ENCODE measurements around the gene LILRA2.

LILRA2 gene

DNA sequence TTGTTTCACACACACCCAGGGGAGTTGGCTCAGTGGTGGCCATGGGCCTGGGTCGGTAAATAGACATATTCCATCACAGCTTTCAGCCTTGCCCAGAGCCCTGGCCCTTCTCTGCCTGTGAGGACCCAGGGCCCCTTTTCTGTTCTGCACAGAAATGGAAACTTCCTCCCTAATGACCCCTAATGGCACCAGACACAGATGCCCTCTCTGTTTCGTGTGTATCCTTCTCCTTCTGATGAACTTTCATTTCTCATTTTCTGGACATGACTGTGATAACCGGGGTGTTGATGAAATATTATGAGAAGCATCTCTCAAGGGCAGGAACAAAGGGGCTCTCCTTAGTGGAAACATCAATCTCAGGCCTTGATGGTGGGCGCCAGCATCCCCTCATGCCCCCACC is 32.6 kb downstream of the LILRA2 start:
- H3K27me3 ChIP-seq (ENCODE audit: insufficient read depth, low read depth, severe bottlenecking) = peaks cover 67% of the 10 kb centered on the region
- no peak for DNase-seq
- peaks cover 12% of the 10 kb centered on the region for H3K9me3 ChIP-seq (ENCODE audit: severe bottlenecking)
- H3K36me3 ChIP-seq = no peaks in the 10 kb centered on the region
- TF ChIP-seq, protein P1, sequence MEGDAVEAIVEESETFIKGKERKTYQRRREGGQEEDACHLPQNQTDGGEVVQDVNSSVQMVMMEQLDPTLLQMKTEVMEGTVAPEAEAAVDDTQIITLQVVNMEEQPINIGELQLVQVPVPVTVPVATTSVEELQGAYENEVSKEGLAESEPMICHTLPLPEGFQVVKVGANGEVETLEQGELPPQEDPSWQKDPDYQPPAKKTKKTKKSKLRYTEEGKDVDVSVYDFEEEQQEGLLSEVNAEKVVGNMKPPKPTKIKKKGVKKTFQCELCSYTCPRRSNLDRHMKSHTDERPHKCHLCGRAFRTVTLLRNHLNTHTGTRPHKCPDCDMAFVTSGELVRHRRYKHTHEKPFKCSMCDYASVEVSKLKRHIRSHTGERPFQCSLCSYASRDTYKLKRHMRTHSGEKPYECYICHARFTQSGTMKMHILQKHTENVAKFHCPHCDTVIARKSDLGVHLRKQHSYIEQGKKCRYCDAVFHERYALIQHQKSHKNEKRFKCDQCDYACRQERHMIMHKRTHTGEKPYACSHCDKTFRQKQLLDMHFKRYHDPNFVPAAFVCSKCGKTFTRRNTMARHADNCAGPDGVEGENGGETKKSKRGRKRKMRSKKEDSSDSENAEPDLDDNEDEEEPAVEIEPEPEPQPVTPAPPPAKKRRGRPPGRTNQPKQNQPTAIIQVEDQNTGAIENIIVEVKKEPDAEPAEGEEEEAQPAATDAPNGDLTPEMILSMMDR (IDR thresholded peaks at IDR 0.05; ENCODE audit: low read depth, low read length) = no peak
- no peak overlapping the region for H3K27ac ChIP-seq
- H3K4me3 ChIP-seq (ENCODE audit: low read depth, low read length) = no peak overlapping the region

DNA sequence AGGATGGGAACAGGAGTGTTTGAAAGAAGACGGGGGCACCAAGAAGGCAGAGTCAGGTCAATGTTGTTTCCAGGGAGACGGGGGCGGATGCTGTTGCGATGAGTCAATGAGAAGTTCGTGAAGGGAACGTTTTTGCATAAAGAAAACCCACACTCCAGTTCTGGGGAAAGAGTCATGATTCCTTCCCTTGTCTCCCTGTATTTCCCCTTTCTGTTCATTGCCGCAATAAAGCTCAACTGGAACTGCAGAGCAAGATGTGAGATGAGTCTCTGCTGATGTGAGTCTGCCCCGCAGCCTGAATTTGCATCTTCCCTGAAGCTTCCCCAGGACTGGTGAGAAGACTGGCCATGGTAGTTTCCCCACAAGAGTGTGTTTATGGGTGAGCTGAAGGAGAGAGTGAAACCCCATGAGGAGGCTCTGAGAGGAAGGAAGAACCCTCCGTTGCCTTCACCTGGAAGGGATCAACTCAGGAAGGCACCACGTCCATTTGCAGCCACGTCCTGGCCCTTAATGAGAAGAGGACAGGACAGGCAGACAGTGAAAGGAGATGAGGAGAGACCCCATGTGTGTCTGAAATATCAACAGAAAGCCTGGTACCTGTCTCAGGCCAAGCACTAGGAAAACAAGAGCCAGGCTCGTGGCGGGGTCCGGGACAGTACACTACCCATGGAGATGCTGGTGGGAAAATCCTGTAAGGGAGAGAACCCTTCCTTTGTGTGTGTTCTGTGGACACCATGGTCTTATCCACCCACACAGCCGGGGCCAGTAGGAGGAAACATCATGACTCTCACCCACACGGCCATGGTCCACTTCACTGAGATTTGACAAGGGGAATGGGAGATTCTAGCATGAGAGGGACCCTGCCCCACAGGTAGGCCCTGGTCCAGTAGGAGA is 33.5 kb downstream of the LILRA2 start:
- TF ChIP-seq, protein P1 (IDR thresholded peaks at IDR 0.05; ENCODE audit: low read depth, low read length) = no peak
- no peak for DNase-seq
- H3K27me3 ChIP-seq (ENCODE audit: insufficient read depth, low read depth, severe bottlenecking) = peaks cover 72% of the 10 kb centered on the region
- peaks cover 12% of the 10 kb centered on the region for H3K9me3 ChIP-seq (ENCODE audit: severe bottlenecking)
- H3K4me3 ChIP-seq (ENCODE audit: low read depth, low read length) = no peak overlapping the region
- no peaks in the 10 kb centered on the region for H3K36me3 ChIP-seq
- H3K27ac ChIP-seq = no peak overlapping the region

DNA sequence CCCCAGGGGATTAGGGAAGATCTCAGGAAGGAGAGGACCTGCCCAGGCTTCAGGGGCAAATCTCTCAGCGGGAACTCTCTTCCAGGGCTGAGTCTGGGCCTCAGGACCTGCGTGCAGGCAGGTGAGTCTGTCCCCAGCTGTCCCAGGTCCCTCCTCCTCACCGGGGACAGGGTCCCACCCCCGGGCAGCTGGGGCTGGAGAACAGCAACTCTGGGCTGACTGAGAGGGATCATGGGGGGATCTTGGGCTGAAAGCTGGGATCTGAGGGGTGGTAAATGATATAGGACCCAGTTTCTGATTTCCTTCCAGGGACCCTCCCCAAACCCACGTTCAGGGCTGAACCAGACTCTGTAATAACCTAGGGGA is 34.2 kb downstream of the LILRA2 start:
- H3K9me3 ChIP-seq (ENCODE audit: severe bottlenecking) = peaks cover 13% of the 10 kb centered on the region
- H3K27me3 ChIP-seq (ENCODE audit: insufficient read depth, low read depth, severe bottlenecking) = peaks cover 74% of the 10 kb centered on the region
- no peaks in the 10 kb centered on the region for H3K36me3 ChIP-seq
- TF ChIP-seq, protein P1 (IDR thresholded peaks at IDR 0.05; ENCODE audit: low read depth, low read length) = no peak
- no peak overlapping the region for H3K27ac ChIP-seq
- no peak for DNase-seq
- H3K4me3 ChIP-seq (ENCODE audit: low read depth, low read length) = no peak overlapping the region

DNA sequence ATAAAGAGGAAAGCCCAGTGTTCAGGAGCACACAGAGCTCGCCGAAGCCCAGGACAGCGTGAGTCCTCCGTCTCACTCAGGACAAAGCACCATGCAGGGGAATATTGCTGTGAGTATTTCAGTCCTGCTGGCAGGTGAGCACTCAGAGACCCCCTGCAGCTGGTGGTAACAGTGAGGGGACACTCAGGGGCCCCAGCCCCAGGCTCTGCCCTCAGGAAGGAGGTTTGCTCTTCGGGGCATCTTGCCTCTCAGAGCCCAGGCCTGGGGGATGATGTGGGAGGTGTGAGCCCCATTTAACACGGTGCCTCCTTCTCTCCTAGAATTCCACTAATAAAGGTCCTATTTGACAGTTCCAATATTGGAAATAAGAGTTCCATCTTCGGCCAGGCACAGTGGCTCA is 34.6 kb downstream of the LILRA2 start:
- TF ChIP-seq, protein P1 (IDR thresholded peaks at IDR 0.05; ENCODE audit: low read depth, low read length) = no peak
- Histone ChIP-seq H3K27ac (no peak overlapping the region), H3K4me3 (ENCODE audit: low read depth, low read length) (no peak overlapping the region), H3K9me3 (ENCODE audit: severe bottlenecking) (peaks cover 15% of the 10 kb centered on the region), H3K27me3 (ENCODE audit: insufficient read depth, low read depth, severe bottlenecking) (peaks cover 71% of the 10 kb centered on the region), H3K36me3 (no peaks in the 10 kb centered on the region)
- DNase-seq = no peak

DNA sequence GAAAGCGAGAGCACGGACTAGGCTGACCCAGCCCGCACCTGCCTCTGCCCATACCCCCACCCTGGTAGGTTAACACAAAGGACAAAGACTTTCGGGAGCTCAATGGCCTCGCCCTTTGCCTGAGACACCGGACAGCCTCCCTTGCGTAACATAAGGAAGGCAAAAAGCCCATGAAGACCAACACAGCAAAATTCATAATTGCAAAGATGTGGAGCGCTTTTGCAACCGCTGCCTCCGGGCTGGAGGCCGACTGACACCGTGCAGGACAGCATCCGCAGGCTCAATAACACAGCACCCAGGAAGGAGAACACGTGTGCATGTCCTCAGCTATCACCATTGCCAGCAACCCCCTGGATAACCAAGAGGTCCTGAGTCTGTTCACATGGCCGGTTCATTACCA is 35.2 kb downstream of the LILRA2 start:
- H3K27me3 ChIP-seq (ENCODE audit: insufficient read depth, low read depth, severe bottlenecking) = peaks cover 72% of the 10 kb centered on the region
- no peak for DNase-seq
- no peak overlapping the region for H3K27ac ChIP-seq
- H3K9me3 ChIP-seq (ENCODE audit: severe bottlenecking) = peaks cover 15% of the 10 kb centered on the region
- no peak overlapping the region for H3K4me3 ChIP-seq (ENCODE audit: low read depth, low read length)
- TF ChIP-seq, protein P1 (IDR thresholded peaks at IDR 0.05; ENCODE audit: low read depth, low read length) = no peak
- no peaks in the 10 kb centered on the region for H3K36me3 ChIP-seq

All from WERI-Rb-1 (cell line).